Measurements from ENCODE around the gene HCRTR1.
A peak's percentile ranks its signal among the peaks of the same experiment; 100 is the strongest.
"Not testable (repeated sequence)": the region's sequence is repeated elsewhere in the genome, so short reads cannot be mapped to it uniquely, and the experiment has no call there.

The HCRTR1 gene

DNA sequence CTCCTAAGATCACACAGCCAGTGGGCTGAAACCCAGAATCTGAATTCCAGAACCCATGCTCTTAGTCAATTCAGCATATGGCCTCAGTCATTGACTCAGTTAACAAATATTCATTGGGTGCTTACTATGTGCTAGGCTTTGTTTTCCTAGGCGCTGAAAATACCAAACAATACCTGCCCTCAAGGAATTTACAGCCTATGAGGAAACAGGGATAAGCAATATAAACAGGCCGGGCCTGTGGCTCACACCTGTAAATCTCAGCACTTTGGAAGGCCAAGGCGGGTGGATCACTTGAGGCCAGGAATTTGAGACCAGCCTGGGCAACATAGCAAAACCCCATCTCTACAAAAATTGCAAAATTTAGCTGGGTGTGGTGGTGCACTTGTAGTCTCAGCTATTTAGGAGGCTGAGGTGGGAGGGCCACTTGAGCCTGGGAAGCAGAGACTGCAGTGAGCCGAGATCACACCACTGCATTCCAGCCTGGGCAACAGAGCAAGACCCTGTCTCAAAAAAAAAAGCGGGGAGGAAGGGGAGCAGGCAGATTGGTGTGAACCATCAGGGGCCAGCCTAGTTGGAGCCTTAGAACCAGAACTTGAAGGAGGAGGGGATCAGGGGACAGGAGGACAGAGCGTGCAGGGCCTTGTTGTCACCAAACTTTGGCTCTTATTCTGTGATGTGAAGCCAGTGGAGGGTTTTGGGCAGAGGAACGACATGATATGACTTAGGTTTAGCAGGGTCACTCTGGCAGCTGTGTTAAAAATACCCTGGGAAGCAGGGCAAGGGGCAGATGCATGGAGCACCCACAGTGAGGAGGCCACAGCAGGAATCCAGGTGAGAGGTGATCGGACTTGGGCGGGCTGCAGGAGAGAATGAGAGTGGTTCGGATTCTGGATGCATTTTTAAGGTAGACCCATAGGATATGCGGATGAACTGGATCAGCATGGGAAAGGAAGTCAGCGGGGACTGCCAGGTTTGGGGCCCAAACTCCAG lies 35.4 kb upstream of the HCRTR1 start:
- DNase-seq, result no peak

DNA sequence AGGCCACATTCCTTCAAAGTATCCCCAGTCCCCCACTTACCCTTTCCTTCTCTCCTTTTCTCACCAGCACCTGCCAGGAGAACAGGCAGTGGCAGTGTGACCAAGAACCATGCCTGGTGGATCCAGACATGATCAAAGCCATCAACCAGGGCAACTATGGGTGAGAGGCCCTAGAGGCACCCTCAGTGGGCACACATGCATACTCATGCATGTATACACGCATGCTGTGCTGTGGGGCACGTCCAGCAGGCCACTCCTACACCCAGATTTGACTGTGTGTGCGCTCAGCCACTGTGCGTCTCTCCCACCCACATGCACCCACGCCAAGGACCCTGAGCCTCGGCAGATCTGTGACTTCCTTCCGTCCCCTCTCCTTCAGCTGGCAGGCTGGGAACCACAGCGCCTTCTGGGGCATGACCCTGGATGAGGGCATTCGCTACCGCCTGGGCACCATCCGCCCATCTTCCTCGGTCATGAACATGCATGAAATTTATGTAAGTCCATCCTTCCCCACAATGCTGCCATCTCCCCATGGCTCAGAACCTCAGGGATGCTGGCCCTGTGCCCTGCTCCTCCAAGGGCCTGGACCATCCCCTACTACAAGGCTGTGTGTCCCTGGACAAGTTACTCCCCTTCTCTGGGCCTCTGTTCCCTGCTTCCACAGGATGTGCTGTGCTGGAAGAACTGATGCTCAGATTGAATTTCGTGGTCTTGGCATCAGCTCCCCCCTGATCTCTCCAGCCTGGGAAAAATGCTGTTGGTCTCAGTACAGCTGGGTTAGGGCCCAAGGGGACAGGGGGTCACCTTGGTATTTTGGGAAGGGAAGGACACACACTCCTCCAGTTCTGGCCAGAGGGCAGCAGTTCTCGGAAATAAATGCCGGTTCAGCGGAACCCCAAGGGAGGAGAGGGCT lies 34.2 kb upstream of the HCRTR1 start:
- DNase-seq, result no peak

- DNase-seq, result peak in 15 of 56 donors; percentile 2 to 48 (median 16)
These were observed 33.3 kb upstream of the HCRTR1 start for GRCh38 chr1:31583995-31584868.

GRCh38 chr1:31584869-31585735 lies 32.4 kb upstream of the HCRTR1 start:
- no peak for DNase-seq

GRCh38 chr1:31585736-31586365 lies 31.6 kb upstream of the HCRTR1 start:
- DNase-seq, result no peak

DNA sequence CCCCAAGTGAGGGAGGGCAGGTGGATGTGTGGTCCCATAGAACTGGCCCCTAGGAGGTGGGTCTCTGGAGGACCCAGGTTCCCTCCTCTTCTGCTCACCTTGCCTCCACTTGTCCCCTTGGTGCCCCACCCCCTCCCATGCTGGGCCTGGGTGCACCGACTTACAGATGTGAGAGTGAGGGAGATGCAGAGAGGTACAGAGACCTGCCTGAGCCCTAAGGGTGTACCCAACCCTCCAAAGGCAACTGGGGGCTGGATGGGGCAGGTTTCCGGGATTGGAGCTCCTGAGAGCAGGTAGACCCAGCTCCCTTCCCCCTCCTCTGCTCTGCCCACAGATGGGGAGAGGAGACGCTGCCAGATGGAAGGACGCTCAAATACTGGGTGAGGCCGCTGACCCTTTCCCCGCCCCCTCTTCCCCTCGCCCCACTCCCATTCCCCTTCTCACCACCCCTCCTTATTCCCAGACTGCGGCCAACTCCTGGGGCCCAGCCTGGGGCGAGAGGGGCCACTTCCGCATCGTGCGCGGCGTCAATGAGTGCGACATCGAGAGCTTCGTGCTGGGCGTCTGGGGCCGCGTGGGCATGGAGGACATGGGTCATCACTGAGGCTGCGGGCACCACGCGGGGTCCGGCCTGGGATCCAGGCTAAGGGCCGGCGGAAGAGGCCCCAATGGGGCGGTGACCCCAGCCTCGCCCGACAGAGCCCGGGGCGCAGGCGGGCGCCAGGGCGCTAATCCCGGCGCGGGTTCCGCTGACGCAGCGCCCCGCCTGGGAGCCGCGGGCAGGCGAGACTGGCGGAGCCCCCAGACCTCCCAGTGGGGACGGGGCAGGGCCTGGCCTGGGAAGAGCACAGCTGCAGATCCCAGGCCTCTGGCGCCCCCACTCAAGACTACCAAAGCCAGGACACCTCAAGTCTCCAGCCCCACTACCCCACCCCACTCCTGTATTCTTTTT lies 30.8 kb upstream of the HCRTR1 start:
- DNase-seq, result no peak

- DNase-seq, result not testable (repeated sequence)
These were observed 30.2 kb upstream of the HCRTR1 start for GRCh38 chr1:31587328-31587699.

GRCh38 chr1:31587720-31588423 lies 29.6 kb upstream of the HCRTR1 start:
- DNase-seq, result peak in 17 of 56 donors; percentile 3 to 43 (median 12)

DNA sequence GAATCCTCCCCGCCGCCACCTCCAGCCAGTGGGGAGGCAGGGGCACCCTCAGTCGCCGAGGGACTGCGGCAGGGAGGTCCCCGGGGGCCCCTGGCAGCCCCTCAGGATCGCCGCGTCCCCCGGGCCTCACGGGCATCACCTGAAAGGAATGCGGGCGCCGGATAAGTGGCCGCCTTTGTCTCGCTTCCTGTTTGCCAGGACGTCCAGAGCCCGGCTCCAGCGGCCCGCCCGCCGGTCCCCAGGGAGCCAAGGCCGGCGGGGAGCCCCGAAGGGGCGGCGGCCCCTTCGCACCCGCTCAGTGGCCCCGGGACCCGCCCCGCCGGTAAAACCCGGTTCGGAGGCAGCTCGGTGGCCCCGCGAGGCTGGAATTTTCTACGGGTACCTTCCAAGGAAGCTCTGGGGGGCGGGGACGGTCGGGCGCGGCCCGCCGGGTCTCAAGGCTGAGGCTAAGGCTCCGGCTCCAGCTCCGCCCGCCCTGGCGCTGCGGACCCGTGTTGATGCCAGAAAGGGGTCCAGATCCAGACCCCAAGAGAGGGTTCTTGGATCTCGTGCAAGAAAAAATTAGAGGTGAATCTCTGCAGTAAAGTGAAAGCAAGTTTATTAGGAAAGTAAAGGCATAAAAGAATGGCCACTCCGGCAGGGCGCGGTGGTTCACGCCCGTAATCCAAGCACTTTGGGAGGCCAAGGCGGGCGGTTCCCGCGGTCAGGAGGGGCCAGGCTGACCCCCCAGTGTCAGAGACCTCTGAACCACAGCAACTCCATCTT lies 28.6 kb upstream of the HCRTR1 start:
- DNase-seq, result no peak

DNA sequence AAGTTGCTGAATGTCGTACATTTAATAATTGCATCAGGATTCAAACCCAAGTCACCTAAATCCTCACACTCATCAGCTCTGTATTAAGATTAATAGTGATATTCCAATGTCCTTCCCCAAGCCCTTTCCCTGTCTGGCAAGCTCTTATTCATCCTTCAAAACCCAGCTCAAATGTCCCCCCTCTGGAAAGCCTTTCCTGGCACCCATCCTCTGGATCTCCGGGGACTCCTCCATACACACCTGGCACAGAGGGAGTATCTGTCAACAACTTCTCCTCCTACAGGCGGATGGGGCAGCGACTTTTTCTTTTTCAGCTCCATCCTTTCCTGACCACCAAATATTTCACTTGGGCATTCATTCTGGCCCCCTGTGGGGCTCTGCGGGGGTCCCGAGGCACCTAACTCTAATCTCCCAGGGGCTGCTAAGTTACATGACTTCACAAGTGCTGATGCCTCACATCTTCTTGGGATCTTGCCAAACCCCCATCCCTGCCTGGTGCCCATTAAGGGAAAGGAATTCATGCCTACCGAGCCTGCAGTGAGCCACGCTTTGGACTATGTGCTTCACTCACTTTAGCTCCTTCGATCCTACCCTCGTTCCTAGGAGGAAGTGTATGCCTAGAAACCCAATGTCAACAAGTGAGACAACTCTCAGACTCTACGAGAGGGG lies 25.9 kb upstream of the HCRTR1 start:
- DNase-seq, result no peak

DNA sequence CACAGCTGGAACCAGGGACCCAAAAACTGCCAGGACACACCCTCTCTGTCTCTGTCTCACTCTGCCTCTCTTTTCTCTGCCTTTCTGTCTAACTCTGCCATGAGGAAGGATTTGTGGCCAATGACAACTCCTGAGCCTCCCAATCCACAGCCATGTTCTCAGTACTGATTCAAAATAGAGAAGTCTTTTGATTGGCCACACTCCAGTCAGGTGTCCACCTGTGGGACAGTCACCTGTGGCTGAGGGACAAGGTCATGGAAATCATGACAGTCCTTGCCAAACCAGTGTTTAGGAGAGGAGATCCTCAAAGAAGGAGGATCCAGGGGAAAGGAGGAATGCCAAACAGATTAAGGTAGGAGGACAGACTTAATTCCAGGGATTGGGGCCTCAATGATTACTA lies 25.4 kb upstream of the HCRTR1 start:
- no peak for DNase-seq

DNA sequence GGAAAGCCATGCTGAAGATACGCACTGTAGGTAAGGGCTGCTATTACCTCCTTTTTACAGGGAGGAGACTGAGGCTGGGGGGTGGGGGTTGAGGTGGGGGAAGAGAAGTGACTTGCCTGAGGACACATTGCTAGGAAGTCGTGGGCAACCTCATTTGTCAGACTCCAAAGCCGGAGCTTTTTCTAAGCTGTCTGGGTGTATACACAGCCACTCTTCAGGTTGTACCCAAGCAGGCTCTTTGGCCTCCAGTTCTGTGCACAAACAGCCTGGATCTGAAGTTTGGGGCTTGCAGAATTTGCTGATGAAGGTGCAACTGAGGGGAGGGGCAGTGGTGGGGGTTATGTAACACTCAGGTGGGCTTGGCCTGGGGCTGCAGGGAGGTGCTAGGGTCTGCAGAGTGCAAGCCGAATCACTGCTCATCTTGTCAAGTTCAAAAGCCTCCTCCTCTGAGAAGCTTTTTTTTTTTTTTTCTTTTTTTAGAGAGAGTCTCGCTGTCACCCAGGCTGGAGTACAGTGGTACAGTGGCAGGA lies 24.3 kb upstream of the HCRTR1 start:
- DNase-seq, result no peak

DNA sequence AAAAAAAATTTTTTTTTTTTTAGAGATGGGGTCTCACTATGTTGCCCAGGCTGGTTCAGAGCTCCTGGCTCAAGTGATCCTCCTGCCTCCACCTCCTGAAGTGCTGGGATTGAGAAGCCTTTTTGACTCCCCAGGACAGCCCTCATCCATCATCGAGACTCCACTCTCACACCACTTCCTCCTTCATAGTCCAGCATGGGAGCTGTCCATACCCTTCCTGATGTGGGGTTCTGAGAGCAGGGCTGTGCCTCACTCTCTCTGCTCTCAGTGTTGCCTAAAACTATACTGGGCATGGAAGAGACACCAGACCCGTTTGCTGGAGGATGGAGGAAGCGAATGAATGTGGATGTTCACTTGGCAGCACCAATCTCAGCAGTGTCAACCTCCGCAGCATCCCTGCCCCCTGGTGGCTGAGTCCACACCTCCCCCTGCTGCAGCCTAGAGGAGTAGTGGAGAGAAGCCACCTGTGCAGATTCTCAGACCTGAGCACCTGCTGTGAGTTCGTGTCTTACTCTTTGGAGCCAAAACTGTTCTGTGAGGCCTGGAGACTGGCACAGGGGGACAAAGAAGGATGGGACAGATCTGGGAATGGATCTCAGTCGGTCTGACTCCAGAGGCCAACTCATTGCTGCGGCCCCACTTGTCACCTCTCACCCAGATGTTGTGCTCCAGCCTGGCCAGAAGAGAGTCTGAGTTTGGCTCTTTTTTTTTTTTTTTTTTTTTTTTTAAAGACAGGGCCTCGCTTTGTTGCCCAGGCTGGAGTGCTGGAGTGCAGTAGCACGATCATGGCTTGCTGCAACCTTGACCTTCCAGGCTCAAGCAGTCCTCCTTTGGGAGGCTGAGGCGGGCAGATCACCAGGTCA lies 23.5 kb upstream of the HCRTR1 start:
- DNase-seq, result peak in 20 of 56 donors; percentile 4 to 72 (median 18)

DNA sequence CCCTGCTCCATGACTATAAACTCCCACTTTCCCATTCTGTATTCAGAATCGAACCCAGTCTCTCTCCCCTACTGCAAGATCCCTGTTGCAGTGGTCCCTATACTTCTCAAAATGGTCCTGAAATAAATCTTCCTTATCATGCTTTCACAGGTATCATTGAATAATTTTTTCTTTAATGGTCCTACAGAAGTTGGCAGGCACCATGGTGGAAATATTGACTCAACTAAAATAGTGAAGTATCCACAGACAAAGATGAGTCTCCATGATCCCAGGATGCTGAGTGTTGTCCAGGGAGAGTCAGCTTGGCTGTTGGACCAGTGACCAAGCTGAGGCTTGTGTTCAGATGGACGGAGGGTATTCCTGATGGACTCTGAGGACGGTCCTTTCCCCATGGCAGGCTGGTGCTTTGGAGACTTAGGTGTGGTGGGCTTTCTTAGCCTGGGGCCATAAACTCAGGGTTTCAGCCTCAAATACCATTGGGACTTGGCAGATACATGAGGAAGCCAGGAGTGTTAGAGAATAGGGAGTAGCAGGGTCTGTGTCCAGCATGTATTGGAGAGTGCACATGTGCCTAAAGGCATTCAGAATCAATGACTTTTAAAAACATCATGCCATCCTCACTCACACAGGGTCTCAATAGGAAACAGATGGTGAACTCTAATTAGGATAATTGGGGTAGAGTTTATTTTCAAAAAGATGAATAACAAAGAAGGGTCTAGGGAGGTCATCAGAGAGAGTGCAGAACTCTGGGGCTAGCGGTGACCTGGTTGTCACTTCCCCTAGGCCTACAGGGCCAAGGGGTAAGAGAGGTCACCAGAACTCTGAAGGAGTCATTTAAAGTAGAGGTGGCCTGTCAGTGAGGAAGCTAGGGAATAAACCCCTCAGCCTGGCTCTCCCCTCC lies 21.4 kb upstream of the HCRTR1 start:
- no peak for DNase-seq
